HG03469 (cell line): ENCODE measurements around the gene JPH4.

Experiments
- ATAC-seq: cut with Tn5 transposase; IDR thresholded peaks from one replicate; pipeline ENCODE4 v1.9.1; 2021; ENCODE audit warnings: mild to moderate bottlenecking, moderate library complexity, moderate number of reproducible peaks; ENCODE audit not compliant: unreplicated experiment

The JPH4 gene

DNA sequence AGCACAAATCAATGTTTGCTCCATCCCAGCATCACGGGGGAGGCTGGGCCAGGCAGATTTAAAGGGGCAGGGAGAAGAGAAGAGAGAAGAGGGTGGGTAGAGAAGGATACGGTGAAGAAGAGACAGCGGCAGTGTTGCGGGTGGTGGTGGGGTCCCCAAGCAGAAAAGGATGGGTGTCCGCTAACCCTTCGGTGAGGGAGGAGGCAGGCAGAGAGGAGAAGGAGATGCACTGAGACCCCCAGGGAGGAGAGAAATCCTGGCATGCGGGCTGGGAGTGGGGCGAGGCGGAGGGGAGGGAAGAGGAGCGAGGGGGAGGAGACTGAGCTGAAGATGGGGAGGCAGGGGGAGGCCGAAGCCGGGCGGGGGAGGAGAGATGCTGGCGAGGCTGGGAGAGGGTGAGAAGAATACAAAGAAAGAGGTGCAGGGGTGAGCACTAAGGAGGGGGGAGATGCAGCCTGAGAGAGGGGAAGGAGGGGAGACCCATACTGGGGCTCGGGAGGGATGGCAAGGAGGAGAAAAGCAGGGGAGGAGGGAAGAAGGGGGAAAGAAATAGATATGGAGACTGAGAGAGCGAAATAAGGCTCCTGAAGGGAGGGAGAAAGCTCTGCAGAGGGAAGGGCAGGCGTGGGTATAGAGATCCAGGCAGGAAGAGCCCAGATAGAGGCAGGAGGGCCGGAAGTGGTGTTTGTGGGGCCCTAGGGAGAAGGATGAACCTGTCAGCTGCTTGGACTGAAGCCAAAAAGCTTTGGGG is at the start of gene JPH4:
Gene JPH4 (minus strand): TSS at position 231 of the 751 bp plus-strand sequence. CDS start 1,337 bp downstream, outside the sequence.
- ATAC-seq: no peak

DNA sequence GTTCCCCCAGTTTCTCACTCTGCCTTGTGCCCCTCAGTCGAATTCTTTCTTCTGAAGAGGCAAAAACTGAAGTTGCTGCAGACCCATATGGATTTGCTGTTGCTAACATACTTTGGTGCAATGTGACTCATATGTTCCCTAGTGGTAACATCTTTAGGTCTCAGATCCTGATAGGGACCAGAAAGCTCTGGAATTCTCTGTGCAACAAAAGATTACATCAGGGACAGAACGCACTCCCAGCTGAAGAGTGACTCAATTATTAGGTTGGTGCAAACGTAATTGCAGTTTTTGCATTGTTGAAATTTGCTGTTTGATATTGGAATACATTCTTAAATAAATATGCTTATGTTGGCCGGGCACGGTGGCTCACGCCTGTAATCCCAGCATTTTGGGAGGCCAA is 49.4 kb upstream of the JPH4 start:
- ATAC-seq: no peak

DNA sequence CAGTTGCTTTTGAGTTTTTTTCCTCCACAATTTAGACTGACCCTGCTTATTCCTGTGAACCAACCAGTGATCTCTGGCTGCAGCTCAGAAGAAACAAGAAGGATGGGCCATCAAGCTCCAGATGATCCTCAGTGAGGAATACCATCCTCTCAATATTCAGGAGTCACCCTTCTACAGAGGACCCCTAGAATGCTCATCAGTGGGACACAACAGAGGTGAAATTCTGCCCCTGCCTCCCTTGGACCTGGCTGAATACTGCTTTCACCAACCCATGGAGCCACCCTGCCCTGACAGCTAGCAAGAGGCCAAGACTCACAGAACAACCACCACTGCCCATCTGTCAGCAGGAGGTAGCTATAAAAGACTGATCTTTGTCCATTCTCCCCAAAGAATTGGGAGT is 48.4 kb upstream of the JPH4 start:
- ATAC-seq: no peak

DNA sequence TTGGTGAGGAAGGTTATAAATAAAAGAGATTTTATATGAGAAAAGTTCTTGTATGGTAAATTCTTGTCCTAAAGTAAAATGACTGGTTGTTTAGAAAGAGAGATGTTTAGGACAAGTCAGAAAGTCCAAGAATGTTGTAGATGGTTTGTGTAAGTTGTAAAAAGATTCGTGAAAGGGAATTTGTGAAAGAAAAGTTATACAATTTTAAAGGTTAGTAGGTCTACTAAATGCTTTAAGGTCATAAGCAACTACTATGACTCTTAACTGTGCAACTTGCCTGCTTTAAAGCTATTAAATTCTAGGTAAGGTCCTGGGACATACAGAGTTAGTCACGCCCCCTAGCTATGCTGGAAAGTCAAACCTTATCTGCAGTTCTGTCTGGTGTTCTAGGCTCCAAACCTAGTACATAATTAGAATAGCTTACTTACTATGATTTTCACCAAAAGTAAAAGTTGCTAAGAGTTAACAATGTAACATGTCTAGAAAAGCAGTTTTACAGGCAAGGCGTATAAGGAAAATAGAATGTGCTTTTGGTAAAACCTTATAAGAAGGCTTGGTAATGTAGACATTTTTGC is 46.3 kb upstream of the JPH4 start:
- ATAC-seq: no peak

DNA sequence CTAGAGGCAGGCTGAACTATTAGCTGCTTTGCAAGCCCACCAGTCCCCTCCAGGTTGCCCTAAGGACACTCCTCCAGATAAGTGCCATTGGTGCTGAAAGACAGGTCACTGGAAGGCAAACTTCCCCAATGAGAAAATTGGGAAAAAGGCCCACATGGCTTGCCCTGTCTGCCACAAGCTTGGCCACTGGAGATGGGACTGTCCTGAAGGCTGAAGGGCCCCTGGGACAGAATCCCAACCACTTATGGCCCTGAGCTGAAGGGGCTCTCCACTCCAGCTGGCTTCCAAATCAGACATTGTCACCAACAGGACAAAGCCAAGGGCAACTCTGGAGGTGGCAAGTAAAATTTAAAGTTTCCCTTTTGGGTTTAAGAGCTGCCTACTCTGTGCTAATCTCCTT is 45.4 kb upstream of the JPH4 start:
- no peak for ATAC-seq

DNA sequence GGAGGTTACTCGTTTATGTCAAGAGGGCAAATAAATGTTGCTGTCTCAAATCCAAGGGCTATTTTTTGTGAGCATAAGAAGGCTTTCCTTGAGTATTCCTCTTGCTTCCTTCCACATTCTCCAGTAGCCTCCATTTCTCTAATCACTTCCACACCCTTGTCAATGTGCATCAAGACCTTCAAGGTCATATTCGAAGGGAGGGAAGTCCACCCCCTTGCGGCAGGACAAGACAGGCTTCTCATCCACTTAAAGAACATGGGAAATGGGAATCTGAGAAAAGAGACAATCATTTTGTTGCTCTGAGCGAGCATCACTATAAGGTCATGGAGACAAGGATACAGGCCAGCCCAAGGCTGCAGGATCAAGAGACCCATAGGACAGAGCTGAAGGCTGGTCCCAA is 44.4 kb upstream of the JPH4 start:
- ATAC-seq: no peak

DNA sequence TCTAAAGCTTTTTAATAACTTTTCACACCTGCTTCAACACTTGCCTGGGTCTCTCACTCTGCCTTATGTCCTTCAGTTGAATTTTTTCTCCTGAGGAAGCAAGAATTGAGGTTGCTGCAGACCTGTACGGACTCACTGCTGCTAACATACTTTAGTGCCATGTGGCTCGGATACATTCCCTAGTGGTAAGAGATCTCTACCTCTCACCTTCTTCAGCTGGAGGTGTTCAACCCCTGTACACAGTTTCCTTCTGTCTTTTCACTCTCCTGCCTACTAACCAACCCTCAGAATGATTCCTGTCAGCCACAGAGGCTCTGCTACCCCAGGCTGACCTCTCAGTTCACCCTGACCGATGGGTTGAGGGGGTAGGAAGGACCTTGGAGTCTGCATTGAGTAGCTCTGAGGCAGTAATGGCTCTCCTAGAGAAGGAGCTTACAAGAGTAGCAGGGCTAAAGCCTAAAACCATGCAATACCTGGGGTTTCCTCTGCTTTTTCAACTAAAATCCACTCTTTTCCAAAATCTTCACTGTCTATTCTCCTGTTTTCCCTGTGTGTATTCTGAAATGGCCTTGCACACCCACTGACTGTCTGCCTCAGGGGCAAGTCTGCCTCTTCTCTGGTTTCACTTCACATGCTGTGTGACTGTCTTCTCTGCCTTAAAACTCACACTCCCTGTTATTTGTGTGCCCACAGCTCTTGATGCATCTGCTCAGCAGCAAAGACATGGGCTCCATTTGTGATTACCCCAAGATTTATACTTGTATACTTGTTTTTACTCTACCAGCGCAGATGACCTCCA is 43.5 kb upstream of the JPH4 start:
- no peak for ATAC-seq

DNA sequence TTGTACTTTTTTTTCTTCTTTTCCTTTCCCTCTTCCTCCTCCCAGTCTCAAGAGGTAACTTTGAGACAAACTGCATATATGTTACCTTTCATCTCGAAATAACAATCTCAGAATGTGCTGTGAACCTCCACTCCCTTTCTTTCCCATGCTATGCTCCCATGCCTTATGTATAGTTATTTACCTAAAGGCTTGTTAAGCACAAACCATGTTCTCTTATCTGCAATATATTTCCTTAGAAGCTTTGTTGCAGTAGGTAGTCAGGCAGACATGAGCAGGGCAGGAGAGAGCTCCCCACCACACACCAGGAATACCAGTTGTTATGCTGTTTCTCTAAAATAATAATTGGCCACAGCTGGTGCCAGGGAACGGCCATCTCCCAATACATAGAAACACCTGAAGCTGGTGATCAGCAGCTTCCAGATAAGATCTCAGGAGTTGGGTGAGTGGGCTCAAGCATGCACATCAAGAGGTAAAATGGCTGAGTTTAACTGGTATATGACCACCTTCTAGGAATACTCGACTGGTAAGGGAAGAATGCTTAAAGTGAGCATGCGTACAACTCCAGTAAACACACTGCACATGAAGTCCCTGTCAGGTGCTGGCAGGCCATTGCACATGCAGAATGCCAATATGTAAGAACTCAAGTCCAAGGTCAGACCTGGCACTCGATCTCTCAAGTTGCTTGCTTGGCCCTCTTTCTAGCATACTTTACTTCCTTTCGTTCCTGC is 42.8 kb upstream of the JPH4 start:
- no peak for ATAC-seq

DNA sequence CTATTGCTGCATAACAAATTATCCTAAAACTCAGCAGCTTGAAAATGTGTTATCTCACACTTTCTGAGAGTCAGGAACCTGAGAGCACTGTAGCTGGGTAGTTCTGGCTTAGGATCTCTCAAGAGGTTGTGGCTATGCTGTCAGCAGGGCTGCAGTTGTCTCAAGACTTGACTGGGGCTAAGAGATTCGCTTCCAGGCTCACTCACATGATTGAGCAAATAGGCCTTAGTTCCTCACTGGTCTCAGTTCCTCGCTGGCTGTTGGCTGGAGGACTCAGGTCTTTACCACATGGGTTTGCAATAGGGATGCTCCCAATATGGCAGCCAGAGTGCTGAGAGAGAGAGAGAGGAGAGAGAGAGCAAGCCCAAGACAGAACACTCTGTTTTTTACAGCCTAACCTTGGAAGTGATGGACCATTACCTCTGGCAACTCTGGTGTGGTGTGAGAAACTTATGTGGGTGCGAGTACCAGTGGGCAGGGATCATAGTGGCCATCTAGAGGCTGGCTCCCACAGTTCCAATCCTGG is 41.6 kb upstream of the JPH4 start:
- ATAC-seq: no peak

DNA sequence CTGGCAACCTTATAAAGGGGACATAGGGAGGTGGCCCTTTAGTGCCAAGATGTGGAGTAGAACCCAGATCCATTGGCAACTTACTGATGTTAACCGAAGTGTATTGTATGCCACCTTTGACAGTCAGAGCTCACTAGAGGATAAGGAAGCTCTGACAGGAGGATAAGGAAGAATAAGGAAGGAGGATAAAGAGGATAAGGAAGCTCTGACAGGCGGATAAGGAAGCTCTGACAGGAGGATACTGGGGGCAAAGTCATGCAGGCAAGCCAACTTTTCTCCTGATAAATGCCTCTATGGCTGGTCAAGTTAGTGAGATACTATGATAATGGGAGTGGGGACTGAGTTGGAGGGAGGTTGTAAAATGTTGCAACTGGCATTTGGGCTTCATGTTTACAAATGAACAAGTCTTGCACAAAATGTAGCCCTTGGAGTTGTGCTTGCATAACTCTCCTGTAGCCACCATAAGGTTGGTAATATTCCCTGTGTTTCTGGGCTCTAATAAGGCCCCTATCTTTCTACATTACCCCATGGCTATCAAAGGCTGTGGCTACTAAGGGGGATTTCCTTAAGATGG is 39.9 kb upstream of the JPH4 start:
- no peak for ATAC-seq

DNA sequence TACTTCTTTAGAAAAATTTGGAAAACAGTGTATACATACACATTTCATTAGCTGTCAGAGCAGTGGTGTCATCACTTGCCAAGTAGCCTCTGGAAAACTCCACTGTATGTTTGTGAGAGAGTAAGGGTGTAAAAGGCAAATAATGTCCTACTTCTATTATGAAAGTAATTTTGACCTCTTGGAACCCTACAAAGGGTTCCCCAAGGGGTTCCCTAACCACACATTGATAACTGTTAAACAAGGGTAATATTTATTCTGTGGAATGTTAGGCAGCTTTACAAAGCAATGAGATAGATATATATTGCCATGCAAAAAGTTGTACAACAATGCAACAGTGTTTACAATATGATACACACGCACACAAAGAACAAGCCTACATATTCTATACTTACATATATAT is 38.9 kb upstream of the JPH4 start:
- ATAC-seq: no peak

DNA sequence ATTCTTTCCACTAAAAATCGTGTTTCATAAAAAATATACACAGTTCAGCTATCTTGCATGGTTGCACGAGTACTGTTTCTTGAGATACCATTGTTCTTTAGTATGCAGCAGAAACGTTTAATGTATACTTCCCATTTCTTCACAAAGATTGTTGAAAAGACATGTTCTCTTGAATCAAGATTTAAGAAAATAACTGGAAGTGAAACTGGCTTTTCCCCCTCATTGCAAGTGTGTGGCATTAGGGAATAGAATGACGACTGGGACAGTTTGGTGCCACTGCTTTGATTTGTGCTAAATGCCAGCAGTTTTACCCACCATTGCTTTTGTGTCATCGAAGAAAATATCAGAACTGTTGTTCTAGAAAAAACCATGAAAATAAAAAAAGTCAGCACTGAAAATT is 37.3 kb upstream of the JPH4 start:
- no peak for ATAC-seq

DNA sequence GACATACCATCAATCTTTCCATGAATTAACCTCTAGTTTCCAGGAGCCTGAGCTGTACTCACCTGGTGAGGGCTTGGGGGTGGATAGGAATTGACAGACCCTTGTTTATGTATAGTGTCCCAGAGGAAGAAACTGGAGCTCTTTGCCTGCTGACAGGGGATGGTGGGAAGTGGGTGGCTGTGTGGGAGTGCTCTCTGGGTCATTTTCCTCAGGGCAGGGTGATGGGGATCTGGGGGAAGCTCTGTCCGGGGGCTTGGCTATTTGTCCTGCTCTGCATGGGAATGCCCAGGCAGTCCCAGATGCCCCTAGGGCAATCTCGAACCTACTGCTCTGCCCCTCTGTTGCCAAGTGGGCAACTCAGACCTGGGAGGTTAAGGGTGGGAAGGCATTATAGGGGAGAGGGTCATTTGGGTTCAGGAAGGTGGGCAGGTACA is 35.8 kb upstream of the JPH4 start:
- ATAC-seq: no peak

DNA sequence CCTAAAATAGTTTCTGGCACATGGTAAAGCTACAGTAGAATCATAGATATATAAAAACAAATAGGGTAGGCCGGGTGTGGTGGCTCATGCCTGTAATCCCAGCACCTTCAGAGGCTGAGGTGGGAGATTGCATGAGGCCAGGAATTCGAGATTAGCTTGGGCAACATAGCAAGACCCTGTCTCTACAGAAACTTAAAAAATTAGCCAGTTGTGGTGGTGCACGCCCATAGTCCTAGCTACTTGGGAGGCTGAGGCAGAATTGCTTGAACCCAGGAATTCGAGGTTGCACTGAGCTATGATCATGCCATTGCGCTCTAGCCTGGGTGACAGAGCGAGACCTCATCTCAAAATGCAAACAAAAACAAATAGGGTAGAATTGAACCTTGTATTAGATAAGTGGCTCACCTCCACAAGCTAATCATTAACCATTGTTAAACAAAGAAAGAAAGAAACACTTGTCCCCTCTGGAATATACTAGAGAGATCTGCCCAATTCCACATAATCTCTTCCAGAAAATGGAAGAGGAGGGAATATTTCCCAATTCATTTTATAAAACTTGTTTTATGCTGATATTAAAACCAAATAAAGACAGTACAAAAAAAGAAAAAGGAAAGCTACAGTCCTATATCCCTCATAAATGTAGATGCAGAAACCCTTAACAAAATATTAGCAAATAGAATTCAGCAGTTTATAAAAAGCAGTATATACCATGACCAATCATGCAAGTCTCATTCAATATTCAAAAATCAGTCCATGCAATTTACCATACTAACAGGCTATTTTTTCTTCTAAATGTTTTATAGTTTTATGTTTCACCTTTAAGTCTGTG is 34.9 kb upstream of the JPH4 start:
- ATAC-seq: no peak

DNA sequence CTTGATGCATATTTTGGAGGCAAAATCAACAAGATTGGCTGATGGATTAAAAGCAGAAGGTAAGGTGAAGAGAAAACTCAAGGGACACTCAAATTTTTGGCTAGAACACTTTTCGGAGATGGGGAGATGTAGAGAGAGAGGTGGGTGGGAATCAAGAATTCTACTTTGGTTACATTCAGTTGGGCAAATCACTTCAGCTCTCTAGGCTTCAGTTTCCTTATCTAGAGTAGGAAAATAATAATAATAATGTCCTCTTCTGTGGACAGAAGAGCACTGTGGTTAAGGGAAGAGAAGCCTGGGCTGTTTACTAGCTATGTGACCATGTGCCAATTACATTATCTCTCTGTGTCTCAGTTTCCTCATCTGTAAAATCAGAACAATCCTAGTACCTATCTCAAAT is 34.2 kb upstream of the JPH4 start:
- ATAC-seq: no peak

DNA sequence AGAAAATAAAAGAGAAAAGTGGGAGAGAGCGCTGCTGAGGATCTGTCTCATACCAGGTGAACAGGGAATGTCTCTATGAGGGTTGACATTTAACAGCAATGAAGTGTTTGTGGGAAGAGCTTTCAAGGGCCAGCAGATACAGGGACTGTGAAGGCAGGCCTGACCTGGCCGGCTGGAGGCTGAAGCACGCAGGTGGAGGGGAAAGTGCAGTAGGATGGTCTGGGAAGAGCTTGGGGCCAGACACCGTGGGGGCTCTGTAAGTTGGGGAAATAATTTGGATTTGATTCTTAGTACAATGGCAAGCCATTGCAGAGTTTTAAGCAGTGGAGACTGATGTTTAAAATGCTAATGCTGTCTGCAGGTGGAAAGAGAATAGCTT is 33.8 kb upstream of the JPH4 start:
- no peak for ATAC-seq

DNA sequence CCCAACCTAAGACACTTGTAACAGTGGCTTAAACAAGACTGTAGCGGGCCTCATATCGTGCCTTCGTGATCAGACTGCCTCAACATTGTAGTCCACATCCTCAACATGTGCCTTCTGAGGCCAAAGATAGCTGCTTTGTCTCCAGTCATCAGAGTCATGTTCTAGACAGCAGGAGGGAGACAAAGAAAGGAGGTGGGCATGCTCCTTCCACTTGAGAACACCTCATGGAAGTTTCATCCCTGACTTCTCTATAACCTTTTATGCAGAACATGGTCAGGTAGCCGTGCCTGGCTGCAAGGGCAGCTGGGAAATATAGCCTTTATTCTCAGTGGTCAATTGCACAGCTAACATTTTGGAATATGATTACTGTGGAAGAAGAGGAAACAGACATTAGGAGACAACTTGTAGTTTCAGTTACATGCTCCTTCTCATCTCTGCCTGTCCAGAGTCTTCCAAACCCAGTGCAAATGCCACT is 32.3 kb upstream of the JPH4 start:
- no peak for ATAC-seq

DNA sequence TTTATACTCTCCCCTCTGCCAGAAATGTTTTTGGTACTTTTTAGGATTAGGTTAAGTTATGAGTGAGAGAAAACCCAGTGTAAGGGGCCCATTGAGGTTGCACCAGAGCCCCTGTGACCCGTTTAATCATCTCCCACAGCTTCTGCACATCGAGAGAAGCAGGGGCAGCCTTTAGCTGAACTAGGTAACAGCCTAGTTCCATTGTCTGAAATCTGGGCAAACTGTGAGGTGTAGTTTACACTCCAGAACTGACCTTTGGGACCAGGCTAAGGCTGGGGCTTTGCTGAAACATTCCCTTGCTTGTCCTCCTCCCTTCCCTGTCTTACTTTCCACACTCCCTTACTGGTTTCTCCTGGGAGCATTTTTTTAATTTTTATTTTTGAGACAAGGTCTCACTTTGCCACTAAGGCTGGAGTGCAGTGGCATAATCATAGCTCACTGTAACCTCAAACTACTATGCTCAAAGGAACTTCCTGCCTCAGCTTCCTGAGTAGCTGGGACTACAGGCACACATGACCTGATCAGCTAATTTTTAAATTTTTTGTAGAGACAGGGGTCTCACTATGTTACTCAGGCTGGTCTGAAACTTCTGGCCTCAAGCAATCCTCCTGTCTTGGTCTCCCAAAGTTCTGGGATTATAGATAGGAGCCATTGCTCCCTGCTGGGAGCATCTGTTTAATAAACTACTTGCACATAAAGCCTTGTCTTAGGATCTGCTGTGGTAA is 31.7 kb upstream of the JPH4 start:
- no peak for ATAC-seq
